Measurements from ENCODE around the gene EPB41L2. TPM values are rescaled to one million over a fixed set of nuclear protein-coding genes. Genes with fewer than 3 reads are reported as not detected.

EPB41L2 gene
- total and polyA plus RNA-seq, 2 donors from 2014 or later, result 19.6 to 111 TPM

- Histone ChIP-seq H3K36me3 (ENCODE audit: control insufficient read depth in 2 of 3, insufficient read depth in 3 of 3, low read length in 3 of 3) (no peaks in the 10 kb centered on the region), H3K4me3 (ENCODE audit: low read length in 3 of 3) (no peak overlapping the region), H3K9me3 (ENCODE audit: control insufficient read depth in 2 of 3, insufficient read depth in 1 of 3, low read length in 3 of 3) (no peaks in the 10 kb centered on the region), H3K27me3 (ENCODE audit: control insufficient read depth, insufficient read depth, low read length) (no peaks in the 10 kb centered on the region), H3K27ac (ENCODE audit: low read depth in 2 of 2, low read length in 2 of 2) (no peak overlapping the region), H3K9ac (ENCODE audit: low read length in 3 of 3) (no peak overlapping the region), H3K4me1 (ENCODE audit: control insufficient read depth in 2 of 3, insufficient read depth in 2 of 3, low read depth in 1 of 3, low read length in 3 of 3) (peaks cover 0 to 6% (median 0%) of the 10 kb centered on the region in 3 donors)
- no peak for DNase-seq
- TF ChIP-seq CTCF (IDR thresholded peaks at IDR 0.05; ENCODE audit: borderline replicate concordance, extremely low read depth, insufficient read depth), result no peak
- no peak for FAIRE-seq
- intact Hi-C loops (cut with DNase I), result no loop called here
These were observed 22.2 kb downstream of the EPB41L2 start for GRCh38 chr6:131040866-131041265.

GRCh38 chr6:131039345-131039680 is 23.7 kb downstream of the EPB41L2 start:
- Histone ChIP-seq H3K27me3 (ENCODE audit: control insufficient read depth, insufficient read depth, low read length) (no peaks in the 10 kb centered on the region), H3K36me3 (ENCODE audit: control insufficient read depth in 2 of 3, insufficient read depth in 3 of 3, low read length in 3 of 3) (no peaks in the 10 kb centered on the region), H3K27ac (ENCODE audit: low read depth in 2 of 2, low read length in 2 of 2) (no peak overlapping the region), H3K9ac (ENCODE audit: low read length in 3 of 3) (no peak overlapping the region), H3K4me3 (ENCODE audit: low read length in 3 of 3) (no peak overlapping the region), H3K9me3 (ENCODE audit: control insufficient read depth in 2 of 3, insufficient read depth in 1 of 3, low read length in 3 of 3) (no peaks in the 10 kb centered on the region), H3K4me1 (ENCODE audit: control insufficient read depth in 2 of 3, insufficient read depth in 2 of 3, low read depth in 1 of 3, low read length in 3 of 3) (peaks cover 0 to 6% (median 0%) of the 10 kb centered on the region in 3 donors)
- no peak for TF ChIP-seq CTCF (IDR thresholded peaks at IDR 0.05; ENCODE audit: borderline replicate concordance, extremely low read depth, insufficient read depth)
- DNase-seq, result peak in 1 of 5 donors; percentile 15
- intact Hi-C loops (cut with DNase I), result no loop called here
- FAIRE-seq, result no peak

GRCh38 chr6:131038597-131039344 is 24.3 kb downstream of the EPB41L2 start:
- Histone ChIP-seq H3K36me3 (ENCODE audit: control insufficient read depth in 2 of 3, insufficient read depth in 3 of 3, low read length in 3 of 3) (no peaks in the 10 kb centered on the region), H3K4me1 (ENCODE audit: control insufficient read depth in 2 of 3, insufficient read depth in 2 of 3, low read depth in 1 of 3, low read length in 3 of 3) (peaks cover 0 to 6% (median 0%) of the 10 kb centered on the region in 3 donors), H3K9ac (ENCODE audit: low read length in 3 of 3) (peak overlapping the region in 1 of 3 donors; percentile 13), H3K27me3 (ENCODE audit: control insufficient read depth, insufficient read depth, low read length) (no peaks in the 10 kb centered on the region), H3K27ac (ENCODE audit: low read depth in 2 of 2, low read length in 2 of 2) (no peak overlapping the region), H3K9me3 (ENCODE audit: control insufficient read depth in 2 of 3, insufficient read depth in 1 of 3, low read length in 3 of 3) (no peaks in the 10 kb centered on the region), H3K4me3 (ENCODE audit: low read length in 3 of 3) (peak overlapping the region in 1 of 3 donors; percentile 7)
- intact Hi-C loops (cut with DNase I), result no loop called here
- FAIRE-seq, result no peak
- no peak for TF ChIP-seq CTCF (IDR thresholded peaks at IDR 0.05; ENCODE audit: borderline replicate concordance, extremely low read depth, insufficient read depth)
- peak in 2 of 5 donors; percentile 29 to 54 for DNase-seq

All from kidney (tissue), 14 donors.